ENCODE measurements around the gene SFTA2.

DNA sequence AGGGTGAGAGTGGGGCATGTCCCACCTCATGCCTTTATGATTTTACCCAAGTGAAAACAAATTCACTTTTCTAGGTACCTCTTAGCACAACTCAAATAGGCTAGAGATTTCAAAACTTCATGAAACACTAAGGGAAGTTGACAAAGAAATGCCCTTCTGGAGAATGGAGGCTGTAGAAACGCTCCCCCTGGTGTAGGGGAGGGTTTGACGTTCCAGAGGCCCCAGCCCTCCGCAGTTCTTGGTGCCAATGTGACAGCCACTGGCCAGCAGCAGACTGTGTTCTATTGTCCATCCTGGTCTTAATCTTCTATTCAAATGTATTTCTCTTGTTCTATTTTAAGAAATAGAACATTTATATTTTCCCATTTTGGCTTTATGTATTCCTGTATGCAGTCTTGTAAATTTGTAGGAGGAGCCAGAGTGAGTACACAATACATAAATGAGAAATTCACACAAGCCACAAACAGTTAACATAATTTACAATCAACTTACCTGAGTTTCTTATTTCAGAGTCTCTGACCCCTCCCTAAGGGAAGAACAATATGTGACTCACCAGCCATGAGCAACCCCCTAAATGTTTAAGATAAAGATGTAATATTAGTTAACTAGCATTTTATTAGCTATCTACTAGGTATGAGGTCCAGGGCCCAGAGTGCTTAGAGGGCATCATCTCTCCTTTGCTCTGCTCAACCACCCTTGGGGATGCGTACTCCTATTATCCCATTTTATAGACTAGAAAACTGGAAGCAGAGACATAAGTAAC is 42.7 kb upstream of the SFTA2 start:
- TF ChIP-seq RFX5 (IDR thresholded peaks at IDR 0.05; ENCODE audit: low read depth, low read length) (no peak), EP300 (IDR thresholded peaks at IDR 0.05; ENCODE audit: low read length) (no peak), CBX3 (IDR thresholded peaks at IDR 0.05; ENCODE audit: borderline replicate concordance in 1 of 2, low read length in 2 of 2) (no peak), ZSCAN29 (IDR thresholded peaks at IDR 0.05) (no peak), XRCC5 (IDR thresholded peaks at IDR 0.05; ENCODE audit: low read depth, low read length) (no peak), ZZZ3 (IDR thresholded peaks at IDR 0.05) (no peak), CHD2 (IDR thresholded peaks at IDR 0.05; ENCODE audit: low read depth, low read length) (no peak)
- TF ChIP-seq, protein P1, sequence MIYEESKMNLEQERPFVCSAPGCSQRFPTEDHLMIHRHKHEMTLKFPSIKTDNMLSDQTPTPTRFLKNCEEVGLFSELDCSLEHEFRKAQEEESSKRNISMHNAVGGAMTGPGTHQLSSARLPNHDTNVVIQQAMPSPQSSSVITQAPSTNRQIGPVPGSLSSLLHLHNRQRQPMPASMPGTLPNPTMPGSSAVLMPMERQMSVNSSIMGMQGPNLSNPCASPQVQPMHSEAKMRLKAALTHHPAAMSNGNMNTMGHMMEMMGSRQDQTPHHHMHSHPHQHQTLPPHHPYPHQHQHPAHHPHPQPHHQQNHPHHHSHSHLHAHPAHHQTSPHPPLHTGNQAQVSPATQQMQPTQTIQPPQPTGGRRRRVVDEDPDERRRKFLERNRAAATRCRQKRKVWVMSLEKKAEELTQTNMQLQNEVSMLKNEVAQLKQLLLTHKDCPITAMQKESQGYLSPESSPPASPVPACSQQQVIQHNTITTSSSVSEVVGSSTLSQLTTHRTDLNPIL (CRISPR knock-in tag; IDR thresholded peaks at IDR 0.05), result no peak
- TF ChIP-seq, protein P2, sequence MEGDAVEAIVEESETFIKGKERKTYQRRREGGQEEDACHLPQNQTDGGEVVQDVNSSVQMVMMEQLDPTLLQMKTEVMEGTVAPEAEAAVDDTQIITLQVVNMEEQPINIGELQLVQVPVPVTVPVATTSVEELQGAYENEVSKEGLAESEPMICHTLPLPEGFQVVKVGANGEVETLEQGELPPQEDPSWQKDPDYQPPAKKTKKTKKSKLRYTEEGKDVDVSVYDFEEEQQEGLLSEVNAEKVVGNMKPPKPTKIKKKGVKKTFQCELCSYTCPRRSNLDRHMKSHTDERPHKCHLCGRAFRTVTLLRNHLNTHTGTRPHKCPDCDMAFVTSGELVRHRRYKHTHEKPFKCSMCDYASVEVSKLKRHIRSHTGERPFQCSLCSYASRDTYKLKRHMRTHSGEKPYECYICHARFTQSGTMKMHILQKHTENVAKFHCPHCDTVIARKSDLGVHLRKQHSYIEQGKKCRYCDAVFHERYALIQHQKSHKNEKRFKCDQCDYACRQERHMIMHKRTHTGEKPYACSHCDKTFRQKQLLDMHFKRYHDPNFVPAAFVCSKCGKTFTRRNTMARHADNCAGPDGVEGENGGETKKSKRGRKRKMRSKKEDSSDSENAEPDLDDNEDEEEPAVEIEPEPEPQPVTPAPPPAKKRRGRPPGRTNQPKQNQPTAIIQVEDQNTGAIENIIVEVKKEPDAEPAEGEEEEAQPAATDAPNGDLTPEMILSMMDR (IDR thresholded peaks at IDR 0.05 in 2 of 3, conservative IDR thresholded peaks at IDR 0.05 in 1 of 3; ENCODE audit: insufficient read depth in 2 of 3, low read depth in 1 of 3, low read length in 3 of 3), result peak in 2 of 3 experiments; percentile 16 to 25; a peak in 3 of 6 replicates

Data from K562 (cell line).